ENCODE results near the gene VPS13D.

DNA sequence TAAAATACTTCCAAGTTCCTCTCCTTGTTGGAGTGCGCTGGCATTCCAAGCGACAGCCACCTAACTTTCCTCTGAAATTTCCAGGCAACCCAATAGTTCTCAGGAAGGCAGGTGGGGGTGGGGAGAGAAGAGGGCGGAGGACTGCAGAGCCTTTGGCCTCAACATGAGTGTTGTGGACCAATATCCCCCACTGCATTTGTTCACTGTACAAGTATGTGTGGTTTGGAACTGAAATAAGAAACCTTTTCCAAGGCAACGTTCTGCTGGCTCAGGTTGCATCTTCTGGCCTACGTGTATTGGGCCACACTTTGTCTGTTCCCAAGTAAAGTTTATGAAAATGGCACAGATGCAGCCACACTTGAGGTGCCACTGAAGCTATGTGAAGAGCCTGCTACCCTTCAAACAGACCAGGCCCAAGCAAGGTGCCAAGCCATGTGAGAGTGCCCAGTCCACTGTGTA lies 234.8 kb downstream of the VPS13D start:
- no peak for TF ChIP-seq EP300 (IDR thresholded peaks at IDR 0.05)
- TF ChIP-seq, protein P1, sequence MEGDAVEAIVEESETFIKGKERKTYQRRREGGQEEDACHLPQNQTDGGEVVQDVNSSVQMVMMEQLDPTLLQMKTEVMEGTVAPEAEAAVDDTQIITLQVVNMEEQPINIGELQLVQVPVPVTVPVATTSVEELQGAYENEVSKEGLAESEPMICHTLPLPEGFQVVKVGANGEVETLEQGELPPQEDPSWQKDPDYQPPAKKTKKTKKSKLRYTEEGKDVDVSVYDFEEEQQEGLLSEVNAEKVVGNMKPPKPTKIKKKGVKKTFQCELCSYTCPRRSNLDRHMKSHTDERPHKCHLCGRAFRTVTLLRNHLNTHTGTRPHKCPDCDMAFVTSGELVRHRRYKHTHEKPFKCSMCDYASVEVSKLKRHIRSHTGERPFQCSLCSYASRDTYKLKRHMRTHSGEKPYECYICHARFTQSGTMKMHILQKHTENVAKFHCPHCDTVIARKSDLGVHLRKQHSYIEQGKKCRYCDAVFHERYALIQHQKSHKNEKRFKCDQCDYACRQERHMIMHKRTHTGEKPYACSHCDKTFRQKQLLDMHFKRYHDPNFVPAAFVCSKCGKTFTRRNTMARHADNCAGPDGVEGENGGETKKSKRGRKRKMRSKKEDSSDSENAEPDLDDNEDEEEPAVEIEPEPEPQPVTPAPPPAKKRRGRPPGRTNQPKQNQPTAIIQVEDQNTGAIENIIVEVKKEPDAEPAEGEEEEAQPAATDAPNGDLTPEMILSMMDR (IDR thresholded peaks at IDR 0.05), result no peak

Measured in ovary (tissue), 3 donors.